Occipital lobe (tissue), 2 donors: ENCODE data around the gene LOXHD1. TPM values are rescaled to one million over a fixed set of nuclear protein-coding genes. Genes with fewer than 3 reads are reported as not detected.

Experiments used
- DNase-seq: peaks from one replicate; lab custom pipeline; 2025; lab: John Stamatoyannopoulos, UW
- total RNA-seq: library from RNA; depleted of rRNA; stranded (reverse); fragments of >200 nt; gene quantifications from one replicate; pipeline ENCODE4 v1.2.3, GENCODE V29; 2014

Gene LOXHD1
- total RNA-seq, 1 donor from 2014 or later = 0.16 TPM

DNA sequence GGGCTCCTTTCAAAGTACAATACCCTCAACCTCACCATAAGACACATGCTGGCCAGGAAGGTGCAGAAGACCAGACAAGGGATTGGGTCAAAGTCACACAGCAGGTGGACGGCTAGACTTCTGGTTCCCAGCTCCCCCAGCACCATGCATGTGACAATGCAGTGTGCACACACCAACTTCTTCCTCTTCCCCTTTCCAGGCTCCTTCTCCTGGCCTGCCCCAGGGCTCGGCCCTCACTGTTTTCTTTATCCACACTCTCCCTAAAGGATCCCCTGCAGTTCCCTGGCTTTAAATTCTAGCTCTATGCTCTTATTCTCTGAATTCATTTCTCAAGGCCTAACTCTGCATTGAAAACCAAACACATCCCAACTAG lies 82.3 kb downstream of the LOXHD1 start:
- no peak for DNase-seq

DNA sequence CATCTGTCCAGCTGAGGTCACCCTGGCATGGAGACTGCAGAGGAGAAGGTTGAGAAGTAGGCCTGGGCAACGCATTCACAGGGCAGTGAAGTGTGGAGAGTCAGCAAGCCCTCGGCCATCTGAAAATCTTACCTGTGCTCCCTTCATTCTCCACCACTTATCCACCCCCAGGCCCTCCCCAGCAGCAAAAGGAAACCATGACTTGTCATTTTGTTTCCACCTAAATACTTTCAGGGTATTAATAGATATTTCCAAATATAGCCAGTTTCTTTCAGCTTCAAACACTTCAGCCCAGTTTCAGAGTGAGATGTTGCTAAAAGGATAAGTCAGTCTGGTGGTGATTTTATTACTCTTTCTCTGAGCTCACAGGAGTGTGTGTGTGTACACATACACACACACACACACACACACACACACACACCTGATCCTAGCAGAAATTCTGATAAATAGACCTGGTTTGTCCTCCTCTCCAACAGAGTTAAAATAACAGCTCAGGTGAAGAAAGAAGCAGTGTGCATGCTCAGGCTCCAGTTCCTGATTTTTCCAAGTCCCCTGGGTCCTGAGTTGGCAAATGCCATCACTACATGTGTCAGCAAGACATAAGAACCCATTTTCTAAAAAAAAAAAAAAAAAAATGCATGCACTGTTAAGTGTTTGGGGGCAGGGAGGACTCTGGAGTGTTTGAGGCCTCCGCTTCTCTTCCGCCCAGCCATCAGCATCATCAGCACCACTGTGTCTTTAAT lies 82.8 kb downstream of the LOXHD1 start:
- no peak for DNase-seq

DNA sequence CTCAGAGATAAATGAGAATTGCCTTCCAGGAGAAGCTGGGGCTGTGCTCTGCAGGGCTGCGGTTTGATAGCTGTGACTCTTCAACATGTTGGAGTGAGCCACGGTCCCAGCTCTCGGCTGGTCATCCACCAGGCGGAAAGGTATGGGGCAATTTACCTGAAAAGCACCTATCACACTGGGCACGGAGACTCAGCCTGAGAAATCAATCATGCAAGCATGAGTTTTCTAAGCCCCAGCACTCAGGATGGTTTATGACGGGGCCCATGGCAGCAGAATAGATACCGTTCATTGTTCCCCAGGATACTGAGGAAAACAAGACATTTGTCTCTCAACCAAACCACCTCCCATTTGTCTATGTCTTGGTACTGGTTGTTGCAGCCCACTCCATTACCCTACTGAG lies 83.9 kb downstream of the LOXHD1 start:
- DNase-seq = no peak

DNA sequence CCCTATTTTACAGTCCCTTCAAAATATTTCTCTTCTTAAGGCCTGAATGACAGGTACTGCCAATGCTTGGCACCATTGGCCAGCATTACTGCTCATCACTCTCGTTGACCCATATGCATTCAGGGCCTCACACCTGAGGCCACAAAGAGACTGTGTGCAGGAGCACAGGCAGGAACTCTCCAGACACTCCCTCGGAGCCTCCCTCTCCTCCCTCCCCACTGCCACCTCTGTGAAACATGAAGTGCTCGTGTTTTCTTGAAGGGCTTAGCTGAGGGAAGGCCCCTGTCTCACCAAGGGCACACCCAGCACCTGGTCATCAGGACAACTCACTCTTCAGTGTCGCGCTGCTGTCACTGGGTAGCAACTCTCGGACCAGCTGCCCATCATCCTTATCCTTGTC lies 85.3 kb downstream of the LOXHD1 start:
- no peak for DNase-seq

DNA sequence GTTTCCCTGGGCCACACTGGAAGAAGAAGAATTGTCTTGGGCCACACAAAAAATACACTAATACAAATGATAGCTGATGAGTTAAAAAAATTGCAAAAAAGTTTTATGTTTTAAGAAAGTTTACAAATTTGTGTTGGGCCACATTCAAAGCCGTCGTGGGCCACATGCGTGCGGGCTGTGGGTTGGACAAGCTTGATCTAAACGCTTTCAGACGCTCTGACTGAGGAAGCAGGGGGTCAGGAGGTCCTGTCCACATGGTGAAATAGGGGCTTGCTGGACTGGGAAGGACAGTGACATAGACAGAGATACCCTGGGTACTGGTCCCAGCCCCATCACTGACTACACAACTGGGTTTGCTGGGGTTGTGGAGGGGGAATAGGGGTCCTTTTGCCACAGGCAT lies 86.4 kb downstream of the LOXHD1 start:
- no peak for DNase-seq

DNA sequence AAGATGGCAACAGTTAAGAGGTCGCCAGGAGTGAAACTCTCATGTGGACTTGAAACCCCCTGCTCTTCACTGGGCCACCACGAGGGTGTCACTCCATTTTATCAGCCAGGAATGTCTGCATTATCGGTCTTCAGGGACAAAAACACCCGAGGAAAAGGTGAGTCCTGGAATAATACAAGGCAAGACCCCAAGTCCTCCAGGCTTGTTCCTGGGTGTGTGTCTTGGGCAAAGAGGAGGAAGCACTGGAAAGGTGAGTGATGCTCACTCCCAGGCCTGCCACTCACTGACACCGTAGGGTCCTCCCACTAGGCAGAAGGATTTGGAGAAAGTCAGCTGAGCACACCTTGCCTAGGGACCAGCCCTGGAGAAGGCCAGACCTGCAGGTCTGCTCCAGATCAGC lies 86.9 kb downstream of the LOXHD1 start:
- DNase-seq = no peak

DNA sequence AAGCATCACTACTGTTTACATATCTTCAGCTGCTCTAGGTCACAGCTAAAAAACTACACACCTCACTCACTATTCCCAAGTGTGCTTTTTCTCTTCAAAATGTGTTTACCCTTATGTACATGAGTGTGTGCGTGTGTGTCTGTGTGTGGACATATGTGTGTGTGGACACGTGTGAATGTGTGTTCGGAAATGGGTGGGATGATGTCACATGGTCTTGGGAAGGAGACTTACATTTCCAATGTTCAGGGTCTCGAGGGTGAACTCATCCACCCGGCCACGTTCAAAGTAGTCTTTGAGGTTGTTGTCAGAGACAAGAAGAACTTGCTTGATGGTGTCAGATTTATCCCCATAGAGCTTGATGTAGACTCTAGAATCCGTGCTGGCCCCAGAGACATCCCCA lies 87.8 kb downstream of the LOXHD1 start:
- no peak for DNase-seq

DNA sequence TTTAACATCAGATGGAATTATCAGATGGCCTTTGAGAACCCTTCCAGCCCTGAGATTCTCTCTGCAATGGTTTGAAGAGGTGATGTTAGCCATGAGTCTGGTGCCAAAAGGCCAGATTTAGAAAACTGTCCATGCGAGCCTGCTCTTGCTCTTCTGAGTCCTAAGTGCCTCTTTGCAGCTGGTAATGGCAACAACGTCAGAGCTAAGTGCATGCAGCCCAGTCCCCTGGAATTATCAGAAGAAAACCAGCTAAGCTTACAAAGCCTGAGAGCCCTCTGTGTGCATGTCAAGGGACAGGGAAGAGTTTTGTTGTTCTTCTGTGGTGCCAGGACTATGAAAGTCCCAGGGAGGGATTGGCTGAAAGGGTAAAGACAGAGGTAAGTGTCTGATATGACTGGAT lies 89.8 kb downstream of the LOXHD1 start:
- no peak for DNase-seq

DNA sequence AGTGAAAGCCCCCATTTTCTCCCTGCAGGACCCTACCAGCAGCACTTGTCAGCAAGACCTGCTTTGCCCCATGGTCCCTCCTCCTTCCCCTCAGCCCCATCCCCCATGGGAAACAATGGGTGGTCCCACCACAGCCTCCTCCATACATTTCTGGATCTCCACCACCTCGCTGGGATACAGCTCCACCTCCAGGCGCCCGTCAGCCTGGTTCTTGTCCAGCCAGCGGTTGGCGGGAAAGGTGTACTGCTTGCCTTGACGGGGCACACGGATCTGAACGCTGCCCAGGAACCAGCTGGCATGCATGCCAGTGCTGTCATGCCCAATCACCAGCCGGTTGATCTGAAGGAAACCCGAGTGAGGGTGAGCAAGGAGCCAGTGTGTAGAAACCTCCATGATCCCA lies 90.9 kb downstream of the LOXHD1 start:
- no peak for DNase-seq

DNA sequence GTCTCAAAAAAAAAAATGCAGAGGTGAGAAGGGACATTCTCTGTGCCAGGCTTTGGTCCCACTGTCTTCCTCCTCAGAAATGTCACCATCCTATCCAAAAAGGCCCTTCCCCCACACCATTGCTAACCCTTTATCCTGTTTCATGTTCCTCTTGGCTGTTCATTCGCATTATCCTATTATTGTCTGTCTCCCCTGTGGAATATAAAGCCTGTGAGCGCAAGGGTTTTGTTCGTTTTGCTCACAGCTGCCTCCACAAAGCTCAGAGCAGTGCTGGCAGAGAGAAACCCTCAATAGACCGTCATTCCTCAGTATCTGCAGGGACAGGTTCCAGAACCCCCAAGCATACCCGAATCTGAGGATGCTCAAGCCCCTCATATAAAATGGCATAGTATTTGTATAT lies 91.8 kb downstream of the LOXHD1 start:
- no peak for DNase-seq

DNA sequence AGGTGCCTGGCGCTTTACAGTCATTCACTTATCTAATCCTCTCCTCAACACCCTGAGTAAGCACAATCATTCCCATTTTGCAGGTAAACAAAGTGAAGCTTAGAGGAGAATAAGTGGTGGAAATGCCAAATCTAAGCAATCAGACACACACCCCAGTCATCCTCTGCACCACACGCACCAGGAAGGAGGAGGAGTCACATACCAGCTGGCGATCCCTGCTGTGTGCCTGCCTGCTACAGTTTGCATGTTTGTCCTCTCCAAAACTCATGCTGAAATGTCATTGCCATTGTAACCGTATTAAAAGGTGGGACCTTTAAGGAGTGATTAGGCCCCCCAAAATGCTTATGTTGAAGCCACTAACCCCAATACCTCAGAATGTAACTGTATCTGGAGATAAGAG lies 93.7 kb downstream of the LOXHD1 start:
- DNase-seq = no peak

DNA sequence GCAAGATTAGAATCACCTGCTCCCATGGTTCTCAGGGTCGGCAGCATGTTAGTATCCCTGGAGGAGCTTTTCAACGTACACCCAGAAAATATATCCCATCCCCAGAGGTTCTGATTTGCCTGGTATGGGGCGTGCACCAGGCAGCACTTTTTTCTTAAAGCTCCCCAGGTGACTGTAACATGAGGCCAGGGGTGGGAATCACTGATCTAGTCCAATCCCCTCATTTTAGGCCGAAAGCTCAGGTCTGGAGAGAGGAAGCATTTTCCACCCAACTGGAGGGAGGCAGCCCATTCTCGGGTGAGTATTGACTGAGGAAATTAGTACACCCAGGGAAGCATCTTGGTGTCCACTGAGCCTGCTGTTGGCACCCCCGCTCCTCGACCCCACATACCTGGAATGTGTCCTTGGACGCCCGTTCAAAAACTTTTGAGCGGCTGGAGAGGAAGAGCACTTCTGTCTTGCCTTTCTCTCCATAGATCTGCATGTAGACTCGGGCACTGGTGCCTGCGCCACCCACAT lies 94.3 kb downstream of the LOXHD1 start:
- no peak for DNase-seq

DNA sequence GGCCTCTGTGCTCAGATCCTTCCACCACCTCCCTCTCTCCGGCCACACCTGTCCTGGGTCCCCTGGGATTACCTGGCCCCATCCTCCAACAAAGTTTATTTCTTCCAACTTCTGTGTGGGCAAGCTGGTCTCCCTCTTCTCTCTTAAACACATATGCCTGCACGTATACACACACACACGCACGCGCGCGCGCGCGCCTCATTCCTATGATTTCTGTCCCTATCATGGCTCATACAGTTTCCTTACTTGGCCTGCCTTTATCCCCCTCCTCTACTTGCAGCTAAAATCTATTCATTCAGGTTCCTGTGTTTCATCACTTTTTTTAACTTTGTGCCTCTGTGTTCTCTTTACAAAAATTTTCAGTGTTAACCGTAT lies 96.4 kb downstream of the LOXHD1 start:
- no peak for DNase-seq

DNA sequence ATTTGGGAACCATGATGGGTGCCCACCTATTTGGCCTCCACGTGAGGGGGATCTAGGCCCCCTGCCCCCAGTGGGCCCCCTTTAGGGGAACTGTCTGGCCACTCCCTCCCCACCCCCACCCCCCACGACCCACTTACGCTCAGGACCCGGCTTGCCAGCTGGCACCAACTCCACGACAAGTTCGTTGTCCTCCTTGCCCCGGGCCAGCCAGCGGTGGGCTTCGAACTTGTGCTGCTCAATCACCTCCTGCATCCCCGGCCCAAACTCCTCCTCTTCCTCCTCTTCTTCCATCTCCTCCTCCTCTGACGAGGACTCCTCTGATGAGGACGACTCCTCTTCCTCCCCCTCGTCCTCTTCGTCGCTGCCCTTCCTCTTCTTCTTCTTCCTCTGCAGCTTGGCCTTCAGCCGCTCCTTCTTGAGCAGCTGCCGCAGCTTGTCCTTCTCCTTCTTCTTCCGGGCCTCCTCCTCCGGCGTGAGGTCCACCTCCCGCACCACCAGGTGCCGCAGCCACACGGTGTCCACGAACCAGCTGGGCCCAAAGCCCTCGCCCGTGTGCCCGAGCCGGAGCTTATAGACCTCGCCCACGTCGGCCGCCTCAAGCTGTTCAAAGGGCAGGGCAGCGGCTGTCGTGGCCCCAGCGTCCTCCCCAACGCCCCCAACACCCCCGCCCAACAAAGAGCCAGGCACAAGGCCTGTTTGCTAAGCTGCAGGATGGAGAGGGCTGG lies 96.9 kb downstream of the LOXHD1 start:
- no peak for DNase-seq

DNA sequence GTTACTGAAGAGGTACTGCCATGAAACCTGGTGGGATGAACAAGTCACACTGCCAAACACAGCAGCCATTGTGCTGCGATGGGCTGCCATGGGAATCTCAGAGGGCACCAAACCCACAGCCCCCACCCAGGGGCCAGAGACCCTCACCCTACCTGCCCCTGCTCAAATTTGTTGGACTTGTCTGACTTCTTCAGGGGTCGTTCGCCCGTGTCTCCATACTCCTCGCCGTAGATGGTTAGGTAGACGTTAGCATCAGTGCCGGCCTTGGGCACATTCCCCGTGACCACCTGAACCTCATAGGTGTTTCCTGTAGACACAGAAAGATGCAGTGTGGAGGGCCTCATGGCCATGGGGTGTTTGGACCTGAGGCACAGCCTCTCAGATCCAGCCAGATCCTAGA lies 97.7 kb downstream of the LOXHD1 start:
- DNase-seq = no peak

DNA sequence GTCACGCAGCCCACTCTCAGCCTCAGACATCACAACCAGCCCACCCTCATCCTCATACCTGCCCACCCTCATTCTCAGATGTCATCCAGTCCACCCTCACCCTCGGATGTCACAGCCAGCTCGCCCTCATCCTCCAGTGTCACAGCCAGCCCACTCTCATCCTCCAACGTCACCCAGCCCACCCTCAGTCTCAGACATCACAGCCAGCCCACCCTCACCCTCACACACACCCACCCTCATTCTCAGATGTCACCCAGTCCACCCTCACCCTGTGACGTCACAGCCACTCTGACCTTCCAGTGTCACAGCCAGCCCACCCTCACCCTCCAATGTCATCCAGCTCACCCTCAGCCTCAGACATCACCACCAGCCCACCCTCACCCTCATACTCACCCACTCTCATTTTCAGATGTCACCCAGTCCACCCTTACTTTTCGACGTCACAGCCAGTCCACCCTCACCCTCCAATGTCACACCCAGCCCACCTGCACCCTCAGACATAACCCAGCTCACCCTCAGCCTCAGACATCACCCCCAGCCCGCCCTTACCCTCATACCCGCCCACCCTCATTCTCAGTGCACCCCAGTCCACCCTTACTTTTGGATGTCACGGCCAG lies 100.3 kb downstream of the LOXHD1 start:
- no peak for DNase-seq

DNA sequence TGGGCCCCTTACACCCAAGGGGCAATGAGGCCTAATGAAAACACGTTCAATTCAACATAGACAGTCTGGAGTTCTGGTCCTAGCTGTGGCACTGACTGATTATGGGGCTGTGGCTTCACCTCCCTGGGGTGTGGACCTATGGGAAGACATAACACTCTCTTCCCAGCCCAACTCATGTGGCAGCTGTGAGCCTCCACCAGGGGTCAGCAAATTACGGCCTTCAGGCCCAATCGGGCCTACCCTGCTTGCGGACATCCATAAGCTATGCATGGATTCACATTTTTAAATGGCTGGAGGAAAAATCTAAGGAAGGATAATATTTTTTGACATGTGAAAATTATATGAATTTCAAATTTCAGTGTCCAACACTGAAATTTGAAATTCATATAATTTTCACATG lies 101.3 kb downstream of the LOXHD1 start:
- DNase-seq = peak; percentile 11

DNA sequence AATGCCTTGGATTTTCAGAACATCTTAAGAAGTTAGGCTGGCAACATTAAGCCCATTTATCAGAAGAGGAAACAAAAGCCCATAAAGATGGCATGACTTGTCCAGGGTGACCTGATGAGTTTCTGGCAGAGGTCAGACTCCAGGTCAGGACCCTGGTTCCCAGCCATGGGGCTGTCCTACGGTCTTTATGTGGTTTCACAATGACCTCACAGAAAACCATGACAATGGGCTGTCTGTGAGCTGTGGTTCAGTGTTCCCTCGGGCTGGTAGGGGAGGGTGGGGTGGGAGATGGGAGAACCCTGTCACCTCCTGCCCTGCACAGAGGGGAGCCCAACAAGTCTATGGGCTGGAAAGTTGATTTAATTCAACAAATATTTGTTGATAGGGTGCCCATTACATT lies 101.8 kb downstream of the LOXHD1 start:
- DNase-seq = peak; percentile 46

DNA sequence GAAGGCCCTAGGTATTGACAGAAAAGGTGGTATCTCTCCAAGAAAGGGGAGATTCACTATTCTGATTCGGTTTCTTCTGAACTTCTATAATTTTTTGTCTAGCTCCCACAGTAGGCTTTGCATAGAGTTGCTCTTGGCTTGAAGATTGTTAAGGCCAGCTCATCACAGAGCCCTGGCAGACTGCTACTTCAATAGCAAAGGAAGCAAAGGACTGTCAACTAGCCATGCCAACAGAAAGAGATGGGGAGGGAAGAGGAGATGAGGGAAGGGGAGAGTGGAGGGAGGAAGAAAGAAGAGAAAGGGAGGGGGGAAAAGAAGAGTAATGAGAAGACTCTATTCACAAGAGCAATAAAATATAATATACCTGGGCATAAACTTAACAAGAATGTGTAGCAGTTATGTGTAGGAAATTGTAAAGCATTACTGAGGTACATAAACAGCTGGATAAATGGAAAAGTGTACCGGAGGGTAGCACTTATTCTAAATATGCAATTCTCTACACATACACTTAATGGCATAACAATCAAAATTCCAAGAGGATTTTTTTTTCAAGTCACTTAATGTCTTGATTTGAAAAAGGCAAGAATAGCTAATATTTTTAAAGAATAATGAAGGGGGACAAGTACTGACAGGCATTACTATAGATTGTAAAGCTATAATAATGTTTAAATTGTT lies 102.5 kb downstream of the LOXHD1 start:
- no peak for DNase-seq

DNA sequence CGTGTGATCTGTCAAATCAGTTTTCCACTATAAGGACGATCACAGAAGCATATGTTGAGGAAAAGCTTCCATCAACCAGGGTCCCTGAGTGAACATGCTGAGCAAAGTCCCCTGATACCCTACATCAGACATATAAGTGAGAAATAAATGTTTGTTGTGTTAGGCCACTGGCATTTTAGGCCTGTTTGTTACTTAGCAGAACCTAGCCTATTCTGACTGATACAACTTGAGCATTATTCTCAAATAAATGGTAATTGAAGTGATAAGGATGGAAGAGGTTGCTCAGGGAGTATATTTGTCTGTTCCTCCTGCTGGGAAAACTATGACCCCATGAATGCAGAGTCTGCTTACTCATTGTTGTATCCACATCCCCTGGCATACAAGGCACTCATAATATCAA lies 106.4 kb downstream of the LOXHD1 start:
- DNase-seq = no peak

DNA sequence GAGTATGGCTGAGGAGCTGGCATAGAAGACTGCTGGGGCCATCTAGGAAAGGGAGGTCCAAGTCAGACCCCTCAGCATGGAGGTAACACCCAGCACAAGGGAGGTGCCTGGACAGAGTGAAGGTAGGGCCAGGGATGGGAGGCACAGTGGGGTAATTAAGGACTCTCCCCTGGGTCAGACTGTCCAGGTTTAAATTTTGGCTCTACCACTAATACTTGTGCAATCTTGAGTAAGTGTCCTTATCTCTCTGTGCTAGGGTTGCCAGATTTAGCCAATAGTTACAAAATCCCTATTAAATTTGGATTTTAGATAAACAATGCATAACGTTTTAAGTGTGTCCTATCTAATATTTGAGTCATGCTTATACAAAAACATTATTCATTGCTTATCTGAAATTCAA lies 109.5 kb downstream of the LOXHD1 start:
- no peak for DNase-seq

DNA sequence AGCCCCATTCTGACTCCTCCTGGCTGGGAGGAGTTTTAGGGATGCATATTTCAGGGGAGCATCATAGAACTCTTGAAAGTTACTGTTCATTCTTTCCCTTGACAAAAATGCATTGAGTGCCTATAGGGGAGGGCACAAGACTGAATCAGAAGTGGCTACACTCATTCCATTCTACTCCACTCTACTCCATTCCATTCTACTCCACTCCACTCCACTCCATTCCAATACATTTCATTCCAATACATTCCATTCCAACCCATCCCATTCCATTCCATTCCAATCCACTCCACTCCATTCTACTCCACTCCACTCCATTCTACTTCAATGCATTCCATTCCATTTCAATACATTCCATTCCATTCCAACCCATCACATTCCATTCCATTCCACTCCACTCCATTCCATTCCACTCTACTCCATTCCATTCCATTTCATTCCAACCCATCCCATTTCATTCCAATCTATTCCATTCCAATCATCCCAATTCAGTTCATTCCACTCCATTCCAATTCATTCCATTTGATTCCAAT lies 110.8 kb downstream of the LOXHD1 start:
- no peak for DNase-seq
